NB4 (cell line): ENCODE measurements around the gene MYOM3.

Experiments used
- CTCF ChIP-seq: IDR thresholded peaks from one replicate; pipeline ENCODE4 v1.5.1; 2012; ENCODE audit warnings: low read depth, low read length
- MYC ChIP-seq: IDR thresholded peaks from 2 replicates; pipeline ENCODE4 v1.6.1; 2011; ENCODE audit warnings: low read depth, low read length

- TF ChIP-seq CTCF (no peak), MYC (no peak)
Measured at GRCh38 chr1:24103408-24103807, 8.5 kb downstream of the MYOM3 start.
